PFSK-1 (cell line): ENCODE results near the gene ZDHHC11B. TPM values are rescaled to one million over a fixed set of nuclear protein-coding genes. Genes with fewer than 3 reads are reported as not detected.

ENCODE experiments used
- FOXP2 ChIP-seq: optimal IDR thresholded peaks from 2 replicates; pipeline ENCODE3; 2011; ENCODE audit warnings: borderline replicate concordance, control low read depth, inconsistent platforms; ENCODE audit not compliant: insufficient read depth; ENCODE audit errors: extremely low read length, extremely low read depth
- POLR2AphosphoS5 ChIP-seq: IDR thresholded peaks from 2 replicates; pipeline ENCODE4 v1.6.1; 2012; ENCODE audit warnings: low read depth, mild to moderate bottlenecking, control low read depth, low read length, moderate library complexity
- REST ChIP-seq, 2 experiments: IDR thresholded peaks; 2 replicates each; pipeline versions ENCODE4 v1.6.1 to v1.8.0; 2011 to 2012; ENCODE audit warnings: low read depth in 2 of 2, low read length in 2 of 2, control low read depth in 1 of 2, inconsistent platforms in 1 of 2, mild to moderate bottlenecking in 1 of 2, moderate library complexity in 1 of 2; ENCODE audit not compliant: insufficient read depth in 1 of 2
- SIN3A ChIP-seq: IDR thresholded peaks from 2 replicates; pipeline ENCODE4 v1.6.1; 2012; ENCODE audit warnings: mild to moderate bottlenecking, low read length, moderate library complexity, borderline replicate concordance; ENCODE audit not compliant: insufficient read depth
- TAF1 ChIP-seq: IDR thresholded peaks from 2 replicates; pipeline ENCODE4 v1.6.1; 2012; ENCODE audit warnings: low read length, control low read depth, borderline replicate concordance; ENCODE audit not compliant: insufficient read depth
- polyA plus RNA-seq: library from polyadenylated mRNA; unstranded; fragments of >200 nt; gene quantifications from one replicate; pipeline ENCODE4 v1.2.1, GENCODE V29; 2012; ENCODE audit warnings: low read depth, missing spikeins; ENCODE audit not compliant: insufficient read length

Gene ZDHHC11B, protein sequence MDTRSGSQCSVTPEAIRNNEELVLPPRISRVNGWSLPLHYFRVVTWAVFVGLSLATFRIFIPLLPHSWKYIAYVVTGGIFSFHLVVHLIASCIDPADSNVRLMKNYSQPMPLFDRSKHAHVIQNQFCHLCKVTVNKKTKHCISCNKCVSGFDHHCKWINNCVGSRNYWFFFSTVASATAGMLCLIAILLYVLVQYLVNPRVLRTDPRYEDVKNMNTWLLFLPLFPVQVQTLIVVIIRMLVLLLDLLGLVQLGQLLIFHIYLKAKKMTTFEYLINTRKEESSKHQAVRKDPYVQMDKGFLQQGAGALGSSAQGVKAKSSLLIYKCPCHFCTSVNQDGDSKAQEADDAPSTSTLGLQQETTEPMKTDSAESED
- 0.68 TPM for polyA plus RNA-seq

DNA sequence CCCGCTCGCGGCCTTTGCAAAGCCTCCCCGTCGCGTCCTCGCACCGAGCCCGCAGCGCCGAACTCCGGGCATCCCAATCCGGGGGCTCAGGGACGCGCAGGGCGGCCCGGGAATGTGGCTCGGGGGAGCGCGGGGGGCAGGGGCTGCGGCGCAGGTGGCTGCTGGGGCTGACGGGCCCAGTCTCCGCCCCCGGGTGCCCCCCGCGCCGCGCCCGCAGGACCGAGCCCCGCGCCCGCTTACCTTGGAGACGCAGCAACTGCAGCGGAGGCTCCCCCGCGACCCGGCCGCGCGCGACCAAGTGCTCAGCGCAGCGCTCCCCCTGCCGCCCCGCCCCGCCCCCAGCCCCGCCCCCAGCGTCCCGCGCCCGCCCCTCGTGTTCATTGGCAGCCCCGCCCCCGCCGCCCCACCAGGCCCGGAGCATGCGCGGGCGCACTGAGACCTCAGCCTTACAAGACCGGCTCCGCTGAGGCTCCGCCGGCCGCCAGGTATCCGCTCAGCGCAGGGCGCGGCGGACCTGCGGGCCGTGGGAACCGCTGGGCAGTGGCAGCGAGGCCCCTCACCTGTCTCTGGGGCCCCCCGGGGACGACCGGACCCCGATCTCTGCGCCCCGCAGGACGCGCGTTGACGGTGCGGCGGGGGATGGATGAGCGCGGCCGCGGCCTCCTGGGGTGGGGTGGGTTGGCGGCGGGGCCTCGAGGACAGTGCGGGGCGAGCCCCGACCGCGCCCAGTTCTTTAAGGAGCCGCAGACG, at the start of gene ZDHHC11B:
ZDHHC11B (minus strand) TSS at position 302 of the 750 bp plus-strand sequence. CDS start 17,810 bp downstream, outside the sequence.
- TF ChIP-seq POLR2AphosphoS5, result peak; percentile 67; the same call in 1 of the 2 replicates

DNA sequence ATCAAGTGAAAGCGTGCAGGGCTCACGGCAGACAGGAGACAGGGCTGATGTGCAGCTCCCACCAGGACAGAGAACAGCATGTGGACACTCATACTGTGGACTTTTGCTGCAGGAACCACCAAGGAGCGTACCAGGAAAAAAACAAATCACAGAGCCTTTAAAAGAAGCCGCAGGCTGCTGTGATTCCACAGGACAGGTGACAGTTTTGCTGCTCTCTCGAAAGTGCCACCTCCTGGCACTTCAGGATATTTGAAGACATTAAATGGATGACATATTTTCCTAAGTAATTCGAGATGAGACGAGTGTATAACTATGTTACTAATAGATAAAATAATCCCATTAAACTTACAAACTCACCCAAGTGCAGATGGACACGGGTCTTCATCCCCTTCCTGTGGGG, 37.0 kb upstream of the ZDHHC11B start:
- no peak for TF ChIP-seq REST (IDR thresholded peaks at IDR 0.05; ENCODE audit: insufficient read depth in 1 of 2, low read depth in 2 of 2, low read length in 2 of 2)
- TF ChIP-seq TAF1, result no peak

GRCh38 chr5:820245-820644, 35.7 kb upstream of the ZDHHC11B start:
- TF ChIP-seq REST (IDR thresholded peaks at IDR 0.05; ENCODE audit: insufficient read depth in 1 of 2, low read depth in 2 of 2, low read length in 2 of 2) (no peak), SIN3A (no peak)

GRCh38 chr5:819078-819477, 34.5 kb upstream of the ZDHHC11B start:
- TF ChIP-seq POLR2AphosphoS5 (no peak), REST (IDR thresholded peaks at IDR 0.05; ENCODE audit: insufficient read depth in 1 of 2, low read depth in 2 of 2, low read length in 2 of 2) (no peak), SIN3A (no peak), FOXP2 (no peak), TAF1 (no peak)

GRCh38 chr5:816176-816575, 31.6 kb upstream of the ZDHHC11B start:
- TF ChIP-seq FOXP2 (no peak), TAF1 (no peak), REST (IDR thresholded peaks at IDR 0.05; ENCODE audit: insufficient read depth in 1 of 2, low read depth in 2 of 2, low read length in 2 of 2) (no peak), SIN3A (no peak), POLR2AphosphoS5 (no peak)
